ENCODE results near the gene ST8SIA2. TPM values are rescaled to one million over a fixed set of nuclear protein-coding genes. Genes with fewer than 3 reads are reported as not detected.

Gene ST8SIA2
- total RNA-seq, 1 donor = under 0.01 TPM

DNA sequence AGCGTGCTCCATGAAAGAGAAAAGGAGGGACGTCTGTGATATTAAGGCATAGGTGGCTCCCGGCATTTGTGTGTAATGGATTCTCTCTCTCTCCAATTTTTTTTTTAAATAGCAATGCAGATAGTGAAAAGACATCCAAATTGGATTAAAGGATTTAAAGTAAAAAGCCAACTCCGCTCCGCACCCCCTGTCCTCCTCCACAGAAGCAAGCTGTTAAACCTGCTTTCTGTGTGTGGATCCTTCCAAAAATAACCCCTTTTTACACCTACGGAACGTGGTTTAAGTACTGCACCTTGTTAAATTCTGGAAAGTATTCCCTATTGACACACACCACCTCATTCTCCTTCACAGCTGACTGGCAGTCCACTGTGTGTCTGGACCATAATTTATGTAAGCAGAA, 61.6 kb downstream of the ST8SIA2 start:
- DNase-seq (ENCODE audit: low read depth) = no peak
- TF ChIP-seq, protein P1, sequence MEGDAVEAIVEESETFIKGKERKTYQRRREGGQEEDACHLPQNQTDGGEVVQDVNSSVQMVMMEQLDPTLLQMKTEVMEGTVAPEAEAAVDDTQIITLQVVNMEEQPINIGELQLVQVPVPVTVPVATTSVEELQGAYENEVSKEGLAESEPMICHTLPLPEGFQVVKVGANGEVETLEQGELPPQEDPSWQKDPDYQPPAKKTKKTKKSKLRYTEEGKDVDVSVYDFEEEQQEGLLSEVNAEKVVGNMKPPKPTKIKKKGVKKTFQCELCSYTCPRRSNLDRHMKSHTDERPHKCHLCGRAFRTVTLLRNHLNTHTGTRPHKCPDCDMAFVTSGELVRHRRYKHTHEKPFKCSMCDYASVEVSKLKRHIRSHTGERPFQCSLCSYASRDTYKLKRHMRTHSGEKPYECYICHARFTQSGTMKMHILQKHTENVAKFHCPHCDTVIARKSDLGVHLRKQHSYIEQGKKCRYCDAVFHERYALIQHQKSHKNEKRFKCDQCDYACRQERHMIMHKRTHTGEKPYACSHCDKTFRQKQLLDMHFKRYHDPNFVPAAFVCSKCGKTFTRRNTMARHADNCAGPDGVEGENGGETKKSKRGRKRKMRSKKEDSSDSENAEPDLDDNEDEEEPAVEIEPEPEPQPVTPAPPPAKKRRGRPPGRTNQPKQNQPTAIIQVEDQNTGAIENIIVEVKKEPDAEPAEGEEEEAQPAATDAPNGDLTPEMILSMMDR (IDR thresholded peaks at IDR 0.05; ENCODE audit: insufficient read depth, low read depth, low read length) = no peak
- no peak overlapping the region for H3K4me3 ChIP-seq (ENCODE audit: low read depth, low read length)

DNA sequence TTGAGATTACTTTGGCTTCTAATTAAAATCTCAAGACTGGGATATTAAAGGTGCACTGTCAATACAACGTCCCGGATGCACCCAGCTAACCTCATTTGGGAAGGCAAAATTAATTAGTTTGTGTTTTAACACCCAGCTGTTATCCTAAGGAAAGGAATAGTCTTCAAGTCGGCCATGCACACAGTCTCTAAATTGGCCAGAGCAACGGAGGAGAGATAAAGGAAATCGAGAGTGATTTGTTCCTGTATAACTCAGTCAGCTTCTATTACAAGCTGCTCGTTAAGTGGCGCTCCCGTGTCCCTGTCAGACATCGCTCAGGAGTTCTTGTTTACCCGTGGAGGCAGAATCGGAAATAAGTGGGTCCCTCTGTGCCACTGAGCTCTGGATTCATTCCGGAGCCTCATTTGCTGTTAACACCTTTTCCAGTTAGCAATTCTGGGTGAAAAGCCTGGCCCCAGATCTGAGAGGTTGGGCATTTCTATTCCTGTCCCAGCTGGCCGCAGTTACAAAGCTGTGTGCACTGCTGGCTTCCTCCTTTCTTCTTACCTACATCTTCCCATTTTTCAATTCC, 63.9 kb downstream of the ST8SIA2 start:
- H3K4me3 ChIP-seq (ENCODE audit: low read depth, low read length) = no peak overlapping the region
- DNase-seq (ENCODE audit: low read depth) = no peak
- TF ChIP-seq, protein P1 (IDR thresholded peaks at IDR 0.05; ENCODE audit: insufficient read depth, low read depth, low read length) = no peak

DNA sequence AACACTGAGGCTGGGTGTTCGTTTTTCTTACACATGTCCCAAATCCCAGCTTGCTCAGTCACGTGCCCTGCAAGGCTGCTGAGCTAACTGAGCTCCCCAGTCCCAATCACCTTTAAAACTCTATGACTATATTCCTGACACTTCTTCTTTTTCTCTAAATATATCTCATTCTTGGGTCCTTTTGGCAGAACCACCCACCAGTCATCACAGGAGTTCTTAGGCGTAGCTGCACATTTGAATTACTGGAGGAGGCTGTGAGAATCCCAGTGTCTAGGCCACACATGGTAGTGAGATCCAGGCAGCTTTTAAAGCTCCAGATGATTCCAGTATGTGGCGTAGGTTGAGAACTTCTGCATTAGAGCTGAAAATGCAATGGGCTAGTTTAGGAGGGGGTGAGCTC, 66.3 kb downstream of the ST8SIA2 start:
- no peak for DNase-seq (ENCODE audit: low read depth)
- H3K4me3 ChIP-seq (ENCODE audit: low read depth, low read length) = no peak overlapping the region
- TF ChIP-seq, protein P1 (IDR thresholded peaks at IDR 0.05; ENCODE audit: insufficient read depth, low read depth, low read length) = no peak

DNA sequence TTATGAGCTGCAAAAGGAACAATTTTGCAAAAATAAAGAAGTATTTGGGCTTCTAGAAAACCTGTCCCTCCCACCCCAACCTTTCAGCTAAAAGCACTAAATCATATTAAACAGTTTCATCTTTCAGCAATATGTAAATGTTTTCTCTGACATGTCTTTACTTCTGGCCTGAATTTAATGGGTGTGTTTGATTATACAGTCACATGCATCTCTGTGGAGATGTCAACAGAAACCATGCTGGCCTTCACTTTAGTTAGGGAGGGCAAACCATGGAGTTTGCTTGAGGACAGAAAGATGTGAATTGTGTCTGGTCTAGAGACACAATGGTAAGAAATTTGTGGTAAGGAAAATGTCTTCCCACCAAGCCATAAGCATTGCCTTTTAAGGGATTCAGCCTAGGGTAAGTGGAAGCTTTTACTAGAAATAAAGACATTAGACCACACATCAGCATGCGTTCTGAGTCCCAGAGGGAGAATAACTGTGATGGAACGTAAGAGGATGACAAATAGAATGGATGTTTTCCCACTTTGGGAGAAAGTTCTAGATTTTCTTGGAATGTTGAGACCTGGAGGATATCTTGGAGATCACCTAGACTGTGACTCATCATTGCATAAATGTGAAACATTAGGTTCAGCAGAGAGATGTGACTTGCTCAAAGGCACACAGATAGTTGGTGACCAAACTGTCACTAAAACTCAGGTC, 68.9 kb downstream of the ST8SIA2 start:
- no peak overlapping the region for H3K4me3 ChIP-seq (ENCODE audit: low read depth, low read length)
- DNase-seq (ENCODE audit: low read depth) = no peak
- TF ChIP-seq, protein P1 (IDR thresholded peaks at IDR 0.05; ENCODE audit: insufficient read depth, low read depth, low read length) = no peak

DNA sequence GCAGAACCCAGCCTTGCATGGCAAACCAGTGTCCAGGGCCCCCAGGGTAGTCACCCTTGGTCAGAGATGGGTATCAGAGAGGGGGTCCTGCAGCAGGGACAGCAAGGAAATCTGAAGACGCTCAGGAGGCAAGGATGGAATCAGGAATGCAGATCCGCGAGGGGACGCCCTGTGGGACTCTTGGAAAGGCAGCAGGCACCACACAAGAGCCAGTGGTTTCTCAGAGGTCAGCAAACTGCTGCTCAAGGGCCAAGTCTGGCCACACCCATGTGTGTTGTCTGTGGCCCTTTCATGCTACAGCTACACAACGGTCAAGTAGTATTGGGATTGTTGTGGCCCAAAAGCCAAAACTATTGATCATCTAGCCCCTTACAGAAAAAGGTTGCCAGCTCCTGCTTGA, 69.7 kb downstream of the ST8SIA2 start:
- TF ChIP-seq, protein P1 (IDR thresholded peaks at IDR 0.05; ENCODE audit: insufficient read depth, low read depth, low read length) = no peak
- no peak overlapping the region for H3K4me3 ChIP-seq (ENCODE audit: low read depth, low read length)
- no peak for DNase-seq (ENCODE audit: low read depth)

DNA sequence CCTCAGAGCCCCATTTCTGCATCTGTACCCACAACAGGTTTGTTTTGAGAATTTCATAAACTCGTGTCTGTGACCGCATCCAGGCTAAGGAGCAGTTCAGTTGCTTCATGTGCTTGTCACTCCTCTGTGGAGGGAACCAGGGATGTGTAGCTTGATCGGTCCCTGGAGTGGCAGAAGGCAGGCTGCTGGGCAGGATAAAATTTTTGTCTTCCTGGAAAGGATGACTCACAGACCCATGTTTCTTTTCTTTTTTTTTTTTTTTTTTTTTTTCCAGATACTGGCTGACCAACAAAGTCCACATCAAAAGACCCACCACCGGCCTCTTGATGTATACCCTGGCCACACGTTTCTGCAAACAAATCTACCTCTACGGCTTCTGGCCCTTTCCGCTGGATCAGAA, 70.1 kb downstream of the ST8SIA2 start:
- no peak for DNase-seq (ENCODE audit: low read depth)
- no peak overlapping the region for H3K4me3 ChIP-seq (ENCODE audit: low read depth, low read length)
- TF ChIP-seq, protein P1 (IDR thresholded peaks at IDR 0.05; ENCODE audit: insufficient read depth, low read depth, low read length) = no peak
